Activated CD4-positive, alpha-beta T cell treated with anti-CD3 and anti-CD28 coated beads, Interleukin-2, amount 10 ng/mL, durations not matched to agents 24 days and 14 days (primary cell): ENCODE measurements around the gene RIPOR3. TPM values are rescaled to one million over a fixed set of nuclear protein-coding genes. Genes with fewer than 3 reads are reported as not detected.

ENCODE experiments used
- DNase-seq: peaks from one replicate; pipeline ENCODE4 v3.0.0; 2022
- H3K27ac Mint-ChIP-seq: one replicate; pipeline ENCODE4 v1.8.0; 2022; ENCODE audit warnings: mild to moderate bottlenecking, mixed read lengths
- H3K27me3 Mint-ChIP-seq: one replicate; pipeline ENCODE4 v1.8.0; 2022; ENCODE audit warnings: mixed read lengths
- H3K36me3 Mint-ChIP-seq: one replicate; pipeline ENCODE4 v1.8.0; 2022; ENCODE audit warnings: low read depth, mild to moderate bottlenecking, mixed read lengths
- H3K4me1 Mint-ChIP-seq: one replicate; pipeline ENCODE4 v1.8.0; 2021; ENCODE audit warnings: mixed read lengths
- H3K4me3 Mint-ChIP-seq: one replicate; pipeline ENCODE4 v1.8.0; 2022; ENCODE audit warnings: mild to moderate bottlenecking, moderate library complexity, mixed read lengths
- H3K9me3 Mint-ChIP-seq: one replicate; pipeline ENCODE4 v1.8.0; 2021; ENCODE audit warnings: mixed read lengths
- intact Hi-C: fragments of 100-400 bp; cut with micrococcal nuclease; formaldehyde crosslinking; loops from one replicate; pipeline ENCODE4 v1.15.1; 2023
- total RNA-seq: library from RNA; stranded (reverse); gene quantifications from 2 replicates; pipeline ENCODE4 v1.2.3, GENCODE V29; 2022

RIPOR3 gene
- total RNA-seq, 1 donor from 2014 or later: not detected

DNA sequence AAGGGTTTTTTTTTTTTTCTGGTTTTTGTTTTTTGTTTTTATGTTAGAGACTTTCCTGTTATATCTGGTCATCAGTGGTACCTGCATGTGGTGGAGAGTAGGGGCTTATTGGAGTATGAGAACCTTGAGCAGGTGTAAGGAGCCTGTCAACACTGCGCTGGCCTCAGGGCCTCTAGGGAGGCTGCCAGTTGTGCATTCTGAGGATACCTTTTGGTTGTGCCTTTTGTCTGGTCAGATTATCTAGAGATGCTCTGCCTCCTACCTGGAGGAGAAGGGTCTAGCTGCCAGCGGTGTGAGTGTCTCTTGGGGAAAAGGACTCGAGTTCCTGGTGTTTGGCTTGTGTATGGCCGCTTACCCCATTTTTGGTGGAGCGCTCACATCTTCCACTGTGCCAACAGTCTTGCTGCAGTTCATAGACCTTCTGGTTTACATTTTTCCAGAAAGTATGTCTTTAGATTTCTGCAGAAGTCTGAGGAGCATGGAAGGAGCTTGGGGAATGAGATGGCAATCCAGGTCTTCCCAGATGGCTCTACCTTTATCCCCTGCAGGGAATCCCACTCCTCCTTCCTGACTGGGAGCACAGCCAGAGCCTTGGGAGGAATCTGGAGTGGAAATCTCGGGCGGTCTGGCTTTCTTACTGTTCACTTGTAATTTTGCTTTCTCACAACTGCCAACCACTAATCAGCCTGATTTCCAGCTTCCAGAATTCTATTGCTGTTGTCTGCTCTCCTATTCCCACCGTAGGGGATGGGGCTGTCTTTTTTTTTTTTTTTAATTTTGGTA lies 131.3 kb downstream of the RIPOR3 start:
- H3K4me3 Mint-ChIP-seq: no peak overlapping the region
- H3K27me3 Mint-ChIP-seq: no peaks in the 10 kb centered on the region
- H3K27ac Mint-ChIP-seq: peak overlapping the region; percentile 62
- DNase-seq: no peak
- H3K9me3 Mint-ChIP-seq: no peaks in the 10 kb centered on the region
- peaks cover 58% of the 10 kb centered on the region for H3K4me1 Mint-ChIP-seq
- peaks cover 61% of the 10 kb centered on the region for H3K36me3 Mint-ChIP-seq
- intact Hi-C loops: loop anchor here (2.0 to 5.0 kb wide), 3 partner anchors 13 to 448 kb away; partner anchors contain the start of gene UBE2V1

DNA sequence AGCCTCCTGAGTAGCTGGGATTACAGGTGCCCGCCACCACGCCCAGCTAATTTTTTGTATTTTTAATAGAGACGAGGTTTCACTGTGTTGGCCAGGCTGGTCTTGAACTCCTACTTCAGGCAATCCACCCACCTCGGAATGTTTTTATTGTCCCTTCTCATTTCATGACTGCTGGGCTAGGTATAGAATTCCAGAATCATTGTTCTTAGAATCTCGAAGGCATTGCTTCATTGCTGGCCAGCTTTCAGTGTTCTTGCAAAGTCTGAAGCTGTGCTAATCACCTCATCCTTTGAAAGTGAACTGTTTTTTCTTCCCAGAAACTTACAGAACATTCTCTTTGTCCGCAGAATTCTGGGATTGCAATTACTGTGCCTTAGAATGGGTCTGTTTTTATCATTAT lies 132.2 kb downstream of the RIPOR3 start:
- peaks cover 50% of the 10 kb centered on the region for H3K4me1 Mint-ChIP-seq
- intact Hi-C loops: no loop called here
- DNase-seq: no peak
- no peaks in the 10 kb centered on the region for H3K9me3 Mint-ChIP-seq
- H3K27me3 Mint-ChIP-seq: no peaks in the 10 kb centered on the region
- peak overlapping the region; percentile 15 for H3K4me3 Mint-ChIP-seq
- peak overlapping the region; percentile 51 for H3K27ac Mint-ChIP-seq
- H3K36me3 Mint-ChIP-seq: peaks cover 52% of the 10 kb centered on the region

DNA sequence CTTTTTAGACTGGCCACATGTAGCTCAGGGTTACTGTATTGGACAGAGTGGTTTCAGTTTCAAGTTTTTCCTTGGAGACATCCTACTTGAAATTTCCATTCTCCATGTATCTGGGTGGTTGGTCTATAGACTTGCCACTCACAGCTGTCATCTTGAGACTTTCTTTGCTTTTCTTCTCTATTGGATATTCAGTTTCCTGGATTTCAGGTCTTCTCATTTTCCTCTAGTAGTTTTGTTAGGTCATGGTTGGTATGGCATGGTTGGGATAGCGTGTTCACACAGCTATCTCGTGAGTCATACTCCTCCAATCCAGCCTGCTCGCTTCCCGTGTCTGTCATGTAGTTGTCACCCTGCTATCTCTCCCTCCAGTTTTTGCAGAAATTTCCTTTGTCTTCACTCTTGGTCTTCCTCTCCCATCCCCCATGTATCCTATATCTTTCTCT lies 132.8 kb downstream of the RIPOR3 start:
- Mint-ChIP-seq H3K36me3 (peaks cover 47% of the 10 kb centered on the region), H3K9me3 (no peaks in the 10 kb centered on the region), H3K4me3 (no peak overlapping the region), H3K27me3 (no peaks in the 10 kb centered on the region), H3K4me1 (peaks cover 47% of the 10 kb centered on the region), H3K27ac (peak overlapping the region; percentile 57)
- intact Hi-C loops: no loop called here
- DNase-seq: no peak

DNA sequence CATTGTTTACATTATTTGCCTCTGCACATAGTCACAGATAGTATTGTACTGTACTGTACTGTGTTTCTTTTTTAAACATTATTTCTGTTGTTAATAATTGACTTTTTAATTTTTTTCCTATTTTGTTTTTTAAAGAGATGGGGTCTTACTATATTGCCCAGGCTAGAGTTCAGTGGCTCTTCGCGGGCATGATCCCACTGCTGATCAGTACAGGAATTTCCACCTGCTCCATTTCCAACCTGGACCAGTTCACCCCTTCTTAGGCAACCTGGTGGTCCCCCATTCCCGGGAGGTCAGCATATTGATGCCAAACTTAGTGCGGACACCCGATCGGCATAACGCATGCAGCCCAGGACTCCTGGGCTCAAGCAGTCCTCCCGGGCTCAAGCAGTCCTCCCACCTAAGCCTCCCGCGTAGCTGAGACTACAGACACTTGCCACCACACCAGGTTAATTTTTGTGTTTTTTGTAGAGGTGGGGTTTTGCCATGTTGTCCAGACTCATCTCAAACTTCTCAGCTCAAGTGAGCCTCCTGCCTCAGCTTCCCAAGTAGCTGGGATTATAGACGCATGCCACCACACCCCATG lies 133.7 kb downstream of the RIPOR3 start:
- intact Hi-C loops: no loop called here
- Mint-ChIP-seq H3K27ac (no peak overlapping the region), H3K27me3 (no peaks in the 10 kb centered on the region), H3K4me1 (peaks cover 40% of the 10 kb centered on the region), H3K9me3 (no peaks in the 10 kb centered on the region), H3K4me3 (no peak overlapping the region), H3K36me3 (peaks cover 39% of the 10 kb centered on the region)
- DNase-seq: no peak

DNA sequence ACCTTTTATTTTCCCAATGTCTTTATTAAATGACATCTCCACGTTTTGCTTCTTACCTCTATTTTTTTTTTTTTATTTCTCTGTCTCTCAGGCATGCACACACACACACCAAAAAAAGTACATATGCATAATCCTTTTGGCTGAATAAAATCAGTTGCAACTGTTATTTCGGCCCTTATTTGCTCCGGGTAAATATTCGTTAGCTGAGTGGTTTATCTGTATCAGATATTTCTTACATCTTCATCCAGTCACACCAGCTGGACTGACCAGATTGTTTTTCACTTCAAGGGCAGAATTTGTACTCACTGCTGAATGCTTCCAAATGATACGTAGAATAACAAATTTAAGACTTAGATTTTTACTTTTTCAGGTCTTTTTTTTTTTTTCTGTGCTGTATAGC lies 135.7 kb downstream of the RIPOR3 start:
- Mint-ChIP-seq H3K9me3 (no peaks in the 10 kb centered on the region), H3K4me1 (peaks cover 23% of the 10 kb centered on the region), H3K27me3 (no peaks in the 10 kb centered on the region), H3K36me3 (peaks cover 32% of the 10 kb centered on the region), H3K4me3 (no peak overlapping the region), H3K27ac (no peak overlapping the region)
- intact Hi-C loops: loop anchor here (1.0 kb wide), 1 partner anchor 8 kb away; no protein-coding TSS in a partner anchor
- no peak for DNase-seq

DNA sequence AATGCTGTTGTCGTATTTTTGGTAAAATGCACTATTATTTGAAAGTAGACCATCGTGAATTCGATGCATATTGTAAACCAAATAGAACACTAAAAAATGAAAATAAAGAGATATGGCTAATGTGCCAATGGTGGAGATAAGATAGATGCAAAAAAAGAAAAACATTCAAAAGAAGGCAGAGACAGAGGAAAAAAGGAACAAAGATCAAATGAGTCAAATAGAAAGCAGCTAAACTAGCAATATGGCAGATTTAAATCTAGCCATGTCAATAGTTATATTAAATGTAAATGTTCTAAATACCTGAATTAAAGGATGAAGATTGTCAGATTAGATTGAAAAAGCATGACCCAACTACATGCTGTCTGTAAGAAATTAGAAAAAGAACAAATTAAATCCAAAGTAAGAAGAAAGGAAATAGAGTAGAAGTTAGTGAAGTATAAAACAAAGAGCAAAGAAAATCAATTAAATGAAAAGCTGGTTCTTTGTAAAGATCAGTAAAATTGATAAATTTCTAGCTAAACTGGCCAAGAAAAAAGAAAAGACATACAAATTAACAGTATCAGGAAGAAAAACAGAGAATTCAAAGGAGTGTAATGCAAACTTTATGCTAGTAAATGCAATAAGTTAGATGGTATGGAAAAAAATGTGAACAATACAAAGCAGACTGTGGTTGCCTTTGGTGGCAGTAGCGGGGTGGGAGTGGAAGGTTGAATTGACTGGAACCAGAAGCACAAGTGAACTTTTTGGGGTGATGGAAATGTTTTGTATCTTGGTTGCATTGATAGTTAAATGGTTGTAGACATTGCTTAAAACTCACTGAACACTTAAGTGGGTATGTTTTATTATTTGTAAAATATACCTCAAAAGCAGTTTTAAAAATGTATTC lies 136.4 kb downstream of the RIPOR3 start:
- Mint-ChIP-seq H3K4me3 (no peak overlapping the region), H3K4me1 (peaks cover 22% of the 10 kb centered on the region), H3K27ac (no peak overlapping the region), H3K36me3 (peaks cover 36% of the 10 kb centered on the region), H3K27me3 (no peaks in the 10 kb centered on the region), H3K9me3 (no peaks in the 10 kb centered on the region)
- DNase-seq: no peak
- intact Hi-C loops: loop anchor here (1.0 kb wide), 1 partner anchor 8 kb away; no protein-coding TSS in a partner anchor

DNA sequence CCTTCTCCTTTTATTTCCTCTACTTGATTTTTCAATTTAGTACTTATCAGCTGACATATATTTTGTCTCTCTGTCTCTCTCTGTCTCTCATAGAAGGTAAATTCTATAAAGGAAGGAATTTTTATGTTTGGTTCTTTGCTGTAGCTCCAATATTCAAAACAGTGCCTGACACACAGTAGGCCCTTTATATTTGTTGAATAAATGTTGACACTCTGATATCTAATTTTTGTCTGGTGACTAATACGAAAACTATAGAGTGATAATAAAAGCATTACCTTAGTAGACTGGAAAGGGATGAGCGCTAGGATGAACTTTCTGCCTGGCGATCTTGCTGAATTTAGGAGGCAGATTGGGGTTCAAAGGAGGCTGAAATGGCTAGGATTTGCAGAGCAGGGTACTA lies 138.4 kb downstream of the RIPOR3 start:
- H3K36me3 Mint-ChIP-seq: peaks cover 34% of the 10 kb centered on the region
- no peaks in the 10 kb centered on the region for H3K9me3 Mint-ChIP-seq
- H3K27ac Mint-ChIP-seq: no peak overlapping the region
- H3K27me3 Mint-ChIP-seq: no peaks in the 10 kb centered on the region
- DNase-seq: no peak
- H3K4me1 Mint-ChIP-seq: peaks cover 22% of the 10 kb centered on the region
- intact Hi-C loops: no loop called here
- no peak overlapping the region for H3K4me3 Mint-ChIP-seq

DNA sequence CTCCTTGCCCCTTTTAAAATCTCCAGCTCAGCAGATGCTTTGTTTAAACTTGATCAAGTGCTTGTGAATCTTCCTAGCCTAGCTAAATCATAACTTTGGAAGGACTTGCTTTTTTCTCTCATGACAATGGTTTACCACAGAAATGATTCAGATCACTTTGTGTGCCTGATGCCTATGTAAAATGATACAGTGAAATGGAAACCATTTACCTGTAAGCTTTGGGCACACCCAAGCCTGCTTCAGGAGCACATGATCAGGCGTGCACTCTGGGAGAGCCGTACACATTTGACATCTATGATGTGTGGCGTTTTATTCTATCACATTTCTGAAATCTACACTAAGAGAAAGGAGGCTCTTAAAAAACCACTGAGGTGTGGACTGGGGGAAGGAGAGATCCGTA lies 140.1 kb downstream of the RIPOR3 start:
- H3K27ac Mint-ChIP-seq: peak overlapping the region; percentile 83
- H3K4me1 Mint-ChIP-seq: peaks cover 28% of the 10 kb centered on the region
- H3K4me3 Mint-ChIP-seq: peak overlapping the region; percentile 45
- H3K36me3 Mint-ChIP-seq: peaks cover 32% of the 10 kb centered on the region
- intact Hi-C loops: loop anchor here (1.0 kb wide), 1 partner anchor 10 kb away; no protein-coding TSS in a partner anchor
- H3K27me3 Mint-ChIP-seq: no peaks in the 10 kb centered on the region
- DNase-seq: peak; percentile 73
- no peaks in the 10 kb centered on the region for H3K9me3 Mint-ChIP-seq

DNA sequence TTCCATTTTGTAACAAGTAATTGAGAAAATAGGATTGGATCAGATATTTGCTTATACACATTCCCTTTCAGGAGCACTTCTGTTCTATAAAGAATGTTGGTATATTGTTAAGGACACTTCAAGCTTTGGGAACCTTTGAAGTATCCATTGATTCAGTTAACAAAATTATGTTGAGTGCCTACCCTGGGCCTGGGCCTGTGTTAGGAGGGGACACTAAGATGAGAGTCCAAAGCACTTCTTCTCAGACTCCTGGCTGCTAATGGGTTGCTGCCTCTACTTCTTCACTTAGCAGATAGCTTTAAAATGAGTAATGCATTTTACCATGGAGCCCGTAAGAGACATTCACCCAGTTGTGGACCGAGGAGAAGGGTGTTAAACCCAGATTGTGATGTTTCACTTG lies 140.8 kb downstream of the RIPOR3 start:
- intact Hi-C loops: no loop called here
- Mint-ChIP-seq H3K27ac (peak overlapping the region; percentile 17), H3K36me3 (peaks cover 30% of the 10 kb centered on the region), H3K4me3 (peak overlapping the region; percentile 5), H3K9me3 (no peaks in the 10 kb centered on the region), H3K27me3 (no peaks in the 10 kb centered on the region), H3K4me1 (peaks cover 31% of the 10 kb centered on the region)
- no peak for DNase-seq

DNA sequence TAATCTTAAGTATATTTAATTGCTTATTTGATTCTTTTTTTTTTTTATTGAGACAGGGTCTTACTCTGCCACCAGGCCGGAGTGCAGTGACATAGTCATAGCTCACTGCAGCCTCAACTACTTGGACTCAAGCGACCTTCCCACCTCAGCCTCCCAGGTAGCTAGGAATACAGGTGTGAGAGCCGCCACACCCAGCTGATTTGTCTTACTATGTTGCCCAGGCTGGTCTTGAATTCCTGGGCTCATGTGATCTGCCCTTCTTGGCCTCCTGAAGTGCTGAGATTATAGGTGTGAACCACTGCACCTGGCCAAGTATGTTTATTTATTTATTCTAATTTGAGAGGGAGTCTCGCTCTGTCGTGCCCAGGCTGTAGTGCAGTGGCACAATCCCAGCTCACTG lies 142.9 kb downstream of the RIPOR3 start:
- no peaks in the 10 kb centered on the region for H3K27me3 Mint-ChIP-seq
- H3K9me3 Mint-ChIP-seq: no peaks in the 10 kb centered on the region
- no peak for DNase-seq
- no peak overlapping the region for H3K4me3 Mint-ChIP-seq
- peaks cover 38% of the 10 kb centered on the region for H3K36me3 Mint-ChIP-seq
- intact Hi-C loops: loop anchor here (10.0 kb wide), 1 partner anchor 214 kb away; no protein-coding TSS in a partner anchor
- H3K4me1 Mint-ChIP-seq: peaks cover 42% of the 10 kb centered on the region
- peak overlapping the region; percentile 14 for H3K27ac Mint-ChIP-seq

DNA sequence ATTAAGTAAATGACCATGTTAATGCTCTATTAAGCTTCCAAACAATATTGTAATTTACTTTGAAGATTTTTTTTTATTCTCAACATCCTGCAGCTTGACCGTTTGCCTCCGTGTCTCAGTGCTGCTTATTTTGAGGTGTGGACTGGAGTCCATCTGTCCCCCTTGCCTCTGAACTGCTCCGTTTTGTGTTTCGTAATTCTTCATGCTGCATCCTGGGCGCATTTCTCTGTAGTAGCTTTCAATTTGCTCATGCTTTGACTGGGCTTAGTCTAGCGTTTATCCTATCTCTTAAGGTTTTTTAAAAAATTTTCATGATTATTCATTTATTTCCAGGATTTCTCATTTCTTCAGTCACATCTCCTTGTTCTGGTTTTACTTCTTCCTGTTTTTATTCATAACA lies 143.4 kb downstream of the RIPOR3 start:
- no peak for DNase-seq
- Mint-ChIP-seq H3K4me3 (peak overlapping the region; percentile 24), H3K27me3 (no peaks in the 10 kb centered on the region), H3K4me1 (peaks cover 45% of the 10 kb centered on the region), H3K27ac (peak overlapping the region; percentile 72), H3K36me3 (peaks cover 39% of the 10 kb centered on the region), H3K9me3 (no peaks in the 10 kb centered on the region)
- intact Hi-C loops: loop anchor here (1.0 to 10.0 kb wide), 4 partner anchors 7 to 213 kb away; no protein-coding TSS in a partner anchor

DNA sequence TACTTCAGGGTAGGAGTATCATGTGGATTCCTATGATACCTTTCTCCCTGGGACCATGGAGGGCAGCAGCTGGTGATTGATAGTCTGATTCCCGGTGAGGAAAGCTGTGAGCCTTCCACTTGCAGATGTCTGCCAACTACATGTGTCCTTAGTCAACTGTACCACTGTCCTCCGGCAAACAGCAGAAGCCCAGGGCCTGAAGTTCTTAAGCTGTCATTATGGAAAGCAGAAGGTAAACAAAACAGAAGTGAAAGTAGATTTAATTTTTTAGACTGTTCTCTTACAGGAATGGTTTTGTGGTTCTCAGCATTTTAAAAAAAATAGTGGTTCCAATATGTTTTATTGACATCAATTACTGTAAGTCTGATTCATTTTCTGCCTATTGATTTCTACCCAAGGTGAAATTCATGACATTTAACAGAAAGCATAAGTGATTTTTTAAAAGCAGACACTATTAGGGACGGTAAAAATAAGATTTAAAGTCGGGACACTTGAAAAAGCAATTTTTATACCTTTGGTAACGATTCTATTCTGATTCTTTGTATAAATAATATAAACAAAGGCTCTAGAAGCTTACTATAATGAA lies 144.5 kb downstream of the RIPOR3 start:
- H3K27ac Mint-ChIP-seq: peak overlapping the region; percentile 90
- no peaks in the 10 kb centered on the region for H3K27me3 Mint-ChIP-seq
- peak; percentile 81 for DNase-seq
- peak overlapping the region; percentile 77 for H3K4me3 Mint-ChIP-seq
- no peaks in the 10 kb centered on the region for H3K9me3 Mint-ChIP-seq
- peaks cover 43% of the 10 kb centered on the region for H3K36me3 Mint-ChIP-seq
- intact Hi-C loops: loop anchor here (1.0 to 10.0 kb wide), 4 partner anchors 8 to 212 kb away; no protein-coding TSS in a partner anchor
- peaks cover 54% of the 10 kb centered on the region for H3K4me1 Mint-ChIP-seq

DNA sequence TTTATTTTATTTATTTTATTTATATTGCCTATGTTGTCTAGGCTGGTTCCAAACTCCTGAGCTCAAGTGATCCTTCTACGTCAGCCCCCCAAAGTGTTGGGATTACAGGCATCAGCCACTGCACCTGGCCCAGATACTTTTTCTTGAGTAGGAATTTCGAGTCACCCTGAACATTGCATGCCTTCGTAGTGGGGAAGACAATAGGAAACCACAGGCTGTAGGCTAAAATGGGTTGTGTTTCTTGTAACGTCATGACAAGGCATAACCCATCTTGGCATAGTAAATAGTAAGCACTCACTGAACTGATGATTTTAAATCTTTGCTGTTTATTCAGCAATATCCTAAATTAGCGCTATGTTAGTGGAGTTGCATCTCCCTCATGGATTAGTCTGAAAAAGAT lies 146.2 kb downstream of the RIPOR3 start:
- H3K27me3 Mint-ChIP-seq: no peaks in the 10 kb centered on the region
- peaks cover 47% of the 10 kb centered on the region for H3K36me3 Mint-ChIP-seq
- intact Hi-C loops: loop anchor here (10.0 kb wide), 1 partner anchor 210 kb away; no protein-coding TSS in a partner anchor
- no peaks in the 10 kb centered on the region for H3K9me3 Mint-ChIP-seq
- peaks cover 69% of the 10 kb centered on the region for H3K4me1 Mint-ChIP-seq
- DNase-seq: no peak
- peak overlapping the region; percentile 90 for H3K27ac Mint-ChIP-seq
- H3K4me3 Mint-ChIP-seq: peak overlapping the region; percentile 77
